ENCODE measurements around the gene PUS1. TPM values are rescaled to one million over a fixed set of nuclear protein-coding genes. Genes with fewer than 3 reads are reported as not detected.

Gene PUS1
- total RNA-seq, 1 donor from 2014 or later: 22.9 TPM

GRCh38 chr12:131910302-131911027 lies 18.6 kb upstream of the PUS1 start:
- Histone ChIP-seq H3K4me3 (ENCODE audit: low read depth, low read length) (no peak overlapping the region), H3K27me3 (ENCODE audit: control insufficient read depth, insufficient read depth, low read length) (no peaks in the 10 kb centered on the region), H3K36me3 (ENCODE audit: control insufficient read depth, insufficient read depth, low read length) (peaks cover 43% of the 10 kb centered on the region)
- no peak for DNase-seq (ENCODE audit: low read depth)
- no peak for FAIRE-seq
- no peak for TF ChIP-seq CTCF (IDR thresholded peaks at IDR 0.05; ENCODE audit: insufficient read depth, low read length, severe bottlenecking)

GRCh38 chr12:131911028-131911650 lies 17.9 kb upstream of the PUS1 start:
- DNase-seq (ENCODE audit: low read depth) (no peak), FAIRE-seq (no peak)
- peaks cover 48% of the 10 kb centered on the region for H3K36me3 ChIP-seq (ENCODE audit: control insufficient read depth, insufficient read depth, low read length)
- H3K4me3 ChIP-seq (ENCODE audit: low read depth, low read length): no peak overlapping the region
- no peak for TF ChIP-seq CTCF (IDR thresholded peaks at IDR 0.05; ENCODE audit: insufficient read depth, low read length, severe bottlenecking)
- H3K27me3 ChIP-seq (ENCODE audit: control insufficient read depth, insufficient read depth, low read length): no peaks in the 10 kb centered on the region

DNA sequence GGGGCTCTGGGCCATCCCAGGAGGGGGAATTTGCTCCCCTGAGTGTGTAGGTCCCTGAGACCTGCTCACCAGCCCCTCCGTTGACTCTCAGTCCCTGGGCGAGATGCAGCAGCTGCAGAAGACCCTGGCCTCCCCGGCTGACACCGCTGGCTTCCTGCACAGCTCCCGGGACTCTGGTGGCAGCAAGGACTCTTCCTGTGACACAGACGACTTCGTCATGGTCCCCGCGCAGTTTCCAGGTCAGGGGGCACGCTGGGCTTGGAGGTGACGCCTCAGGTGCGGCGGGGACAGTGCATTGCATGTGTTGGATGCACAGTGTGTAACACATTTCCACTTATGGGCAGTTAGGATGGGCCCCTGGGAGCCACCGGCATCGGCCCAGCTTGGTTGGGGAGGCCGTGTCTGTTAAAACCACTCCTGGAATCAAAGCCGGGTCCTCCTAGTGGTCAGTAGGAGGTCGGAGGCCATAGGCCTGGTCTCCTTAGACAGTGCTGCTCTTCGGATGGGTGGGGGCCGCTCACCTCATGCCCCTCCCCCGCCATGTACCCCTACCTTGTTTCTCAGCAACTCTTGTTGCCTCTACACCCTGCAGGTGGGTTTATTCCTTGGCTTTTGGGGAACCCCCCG lies 17.1 kb upstream of the PUS1 start:
- DNase-seq (ENCODE audit: low read depth): no peak
- no peak for FAIRE-seq
- Histone ChIP-seq H3K4me3 (ENCODE audit: low read depth, low read length) (no peak overlapping the region), H3K36me3 (ENCODE audit: control insufficient read depth, insufficient read depth, low read length) (peaks cover 51% of the 10 kb centered on the region), H3K27me3 (ENCODE audit: control insufficient read depth, insufficient read depth, low read length) (no peaks in the 10 kb centered on the region)
- TF ChIP-seq CTCF (IDR thresholded peaks at IDR 0.05; ENCODE audit: insufficient read depth, low read length, severe bottlenecking): no peak

GRCh38 chr12:131912518-131913274 lies 16.4 kb upstream of the PUS1 start:
- DNase-seq (ENCODE audit: low read depth) (peak; percentile 66), FAIRE-seq (no peak)
- no peaks in the 10 kb centered on the region for H3K27me3 ChIP-seq (ENCODE audit: control insufficient read depth, insufficient read depth, low read length)
- H3K4me3 ChIP-seq (ENCODE audit: low read depth, low read length): no peak overlapping the region
- peak; percentile 9 for TF ChIP-seq CTCF (IDR thresholded peaks at IDR 0.05; ENCODE audit: insufficient read depth, low read length, severe bottlenecking)
- H3K36me3 ChIP-seq (ENCODE audit: control insufficient read depth, insufficient read depth, low read length): peaks cover 55% of the 10 kb centered on the region

DNA sequence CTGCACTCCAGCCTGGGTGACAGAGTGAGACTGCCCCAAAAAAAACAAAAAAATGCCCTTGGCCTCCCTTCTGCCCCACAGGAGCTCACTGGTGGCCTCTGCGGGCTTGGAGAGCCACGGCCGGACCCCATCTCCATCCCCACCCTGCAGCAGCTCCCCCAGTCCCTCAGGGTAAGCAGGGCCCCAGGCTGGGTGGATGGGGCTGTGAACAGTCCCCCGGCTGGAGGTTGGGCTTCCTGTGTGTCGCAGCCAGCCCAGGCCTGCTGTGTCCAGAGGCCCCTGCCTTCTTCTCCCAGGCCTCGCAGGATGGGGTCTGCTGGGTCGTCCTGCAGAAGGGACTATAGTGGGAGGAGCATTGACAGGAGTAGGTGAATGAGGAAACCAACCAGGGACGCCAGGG lies 15.4 kb upstream of the PUS1 start:
- Histone ChIP-seq H3K27me3 (ENCODE audit: control insufficient read depth, insufficient read depth, low read length) (no peaks in the 10 kb centered on the region), H3K4me3 (ENCODE audit: low read depth, low read length) (no peak overlapping the region), H3K36me3 (ENCODE audit: control insufficient read depth, insufficient read depth, low read length) (peaks cover 54% of the 10 kb centered on the region)
- FAIRE-seq (no peak), DNase-seq (ENCODE audit: low read depth) (no peak)
- no peak for TF ChIP-seq CTCF (IDR thresholded peaks at IDR 0.05; ENCODE audit: insufficient read depth, low read length, severe bottlenecking)
